ENCODE measurements around the gene CRHR2. TPM values are rescaled to one million over a fixed set of nuclear protein-coding genes. Genes with fewer than 3 reads are reported as not detected.

CRHR2 gene
- total RNA-seq, 1 donor from 2014 or later: not detected

- DNase-seq (ENCODE audit: extremely low spot score in 2 of 2): no peak
- H3K4me3 ChIP-seq: no peak overlapping the region
- intact Hi-C loops (cut with DNase I): no loop called here
- H3K27me3 ChIP-seq: no peaks in the 10 kb centered on the region
- no peaks in the 10 kb centered on the region for H3K9me3 ChIP-seq
- H3K27ac ChIP-seq: no peak overlapping the region
- H3K36me3 ChIP-seq: no peaks in the 10 kb centered on the region
- H3K4me1 ChIP-seq: peaks cover 5% of the 10 kb centered on the region
- TF ChIP-seq POLR2A (IDR thresholded peaks at IDR 0.05): no peak
These were observed 10.6 kb upstream of the CRHR2 start for GRCh38 chr7:30692882-30693281.

GRCh38 chr7:30692438-30692837 lies 10.2 kb upstream of the CRHR2 start:
- Histone ChIP-seq H3K4me1 (peaks cover 5% of the 10 kb centered on the region), H3K4me3 (no peak overlapping the region), H3K9me3 (no peaks in the 10 kb centered on the region), H3K36me3 (no peaks in the 10 kb centered on the region), H3K27me3 (no peaks in the 10 kb centered on the region), H3K27ac (no peak overlapping the region)
- TF ChIP-seq CTCF (IDR thresholded peaks at IDR 0.05) (no peak), POLR2A (IDR thresholded peaks at IDR 0.05) (no peak), POLR2AphosphoS5 (IDR thresholded peaks at IDR 0.05; ENCODE audit: insufficient read depth in 1 of 2, low read depth in 1 of 2) (no peak)
- intact Hi-C loops (cut with DNase I): no loop called here
- no peak for DNase-seq (ENCODE audit: extremely low spot score in 2 of 2)

GRCh38 chr7:30690011-30690410 lies 7.8 kb upstream of the CRHR2 start:
- Histone ChIP-seq H3K4me1 (peaks cover 5% of the 10 kb centered on the region), H3K27me3 (no peaks in the 10 kb centered on the region), H3K36me3 (no peaks in the 10 kb centered on the region), H3K4me3 (no peak overlapping the region), H3K9me3 (no peaks in the 10 kb centered on the region), H3K27ac (no peak overlapping the region)
- intact Hi-C loops (cut with DNase I): no loop called here
- no peak for DNase-seq (ENCODE audit: extremely low spot score in 2 of 2)
- TF ChIP-seq POLR2AphosphoS5 (IDR thresholded peaks at IDR 0.05; ENCODE audit: insufficient read depth in 1 of 2, low read depth in 1 of 2): no peak
- TF ChIP-seq POLR2A (IDR thresholded peaks at IDR 0.05): no peak
- no peak for TF ChIP-seq CTCF (IDR thresholded peaks at IDR 0.05)

- H3K4me3 ChIP-seq: no peak overlapping the region
- no peaks in the 10 kb centered on the region for H3K4me1 ChIP-seq
- no peaks in the 10 kb centered on the region for H3K9me3 ChIP-seq
- no peaks in the 10 kb centered on the region for H3K36me3 ChIP-seq
- TF ChIP-seq POLR2A (IDR thresholded peaks at IDR 0.05) (no peak), POLR2AphosphoS5 (IDR thresholded peaks at IDR 0.05; ENCODE audit: insufficient read depth in 1 of 2, low read depth in 1 of 2) (no peak), CTCF (IDR thresholded peaks at IDR 0.05) (no peak)
- H3K27ac ChIP-seq: no peak overlapping the region
- DNase-seq (ENCODE audit: extremely low spot score in 2 of 2): no peak
- no peaks in the 10 kb centered on the region for H3K27me3 ChIP-seq
- intact Hi-C loops (cut with DNase I): no loop called here
These were observed 6.5 kb upstream of the CRHR2 start for GRCh38 chr7:30688718-30689221.

GRCh38 chr7:30687604-30688003 lies 5.3 kb upstream of the CRHR2 start:
- no peak for DNase-seq (ENCODE audit: extremely low spot score in 2 of 2)
- no peaks in the 10 kb centered on the region for H3K36me3 ChIP-seq
- TF ChIP-seq CTCF (IDR thresholded peaks at IDR 0.05) (no peak), POLR2AphosphoS5 (IDR thresholded peaks at IDR 0.05; ENCODE audit: insufficient read depth in 1 of 2, low read depth in 1 of 2) (no peak), POLR2A (IDR thresholded peaks at IDR 0.05) (no peak)
- H3K27ac ChIP-seq: no peak overlapping the region
- H3K4me1 ChIP-seq: peaks cover 3% of the 10 kb centered on the region
- H3K9me3 ChIP-seq: no peaks in the 10 kb centered on the region
- no peak overlapping the region for H3K4me3 ChIP-seq
- H3K27me3 ChIP-seq: no peaks in the 10 kb centered on the region
- intact Hi-C loops (cut with DNase I): no loop called here

Data from vagina (tissue), 2 donors.